Right renal pelvis (tissue), 4 donors: Measurements from ENCODE around the gene PRRC1. TPM values are rescaled to one million over a fixed set of nuclear protein-coding genes. Genes with fewer than 3 reads are reported as not detected.
"Not testable (repeated sequence)": the region's sequence is repeated elsewhere in the genome, so short reads cannot be mapped to it uniquely, and the experiment has no call there.

Experiments used
- DNase-seq, 4 donors: peaks; one replicate each; pipeline ENCODE4 v3.0.0-alpha.2; 2013; ENCODE audit warnings: low read depth in 4 of 4, low spot score in 3 of 4, missing footprints in 1 of 4
- polyA plus RNA-seq, 4 donors: library from polyadenylated mRNA; unstranded; fragments of 120-200 nt; gene quantifications; one replicate each; pipeline ENCODE4 v1.2.1, GENCODE V29; 2013; ENCODE audit not compliant: insufficient read length in 4 of 4

The PRRC1 gene
- polyA plus RNA-seq, 4 donors = 76.7 to 93.6 (median 91.6) TPM

GRCh38 chr5:127540553-127540952 lies 23.1 kb downstream of the PRRC1 start:
- DNase-seq = not testable (repeated sequence)

- not testable (repeated sequence) for DNase-seq
Observed at GRCh38 chr5:127545249-127545648, 27.8 kb downstream of the PRRC1 start.

GRCh38 chr5:127549551-127549950 lies 32.1 kb downstream of the PRRC1 start:
- DNase-seq = no peak

- DNase-seq = no peak
Observed at GRCh38 chr5:127550652-127551409, 33.4 kb downstream of the PRRC1 start.

- DNase-seq = no peak
Observed at GRCh38 chr5:127551410-127552041, 34.1 kb downstream of the PRRC1 start.

GRCh38 chr5:127555826-127556225 lies 38.4 kb downstream of the PRRC1 start:
- no peak for DNase-seq

- DNase-seq = no peak
Observed at GRCh38 chr5:127556609-127557334, 39.3 kb downstream of the PRRC1 start.

GRCh38 chr5:127558273-127558672 lies 40.8 kb downstream of the PRRC1 start:
- DNase-seq = no peak

GRCh38 chr5:127561254-127561653 lies 43.8 kb downstream of the PRRC1 start:
- DNase-seq = no peak

GRCh38 chr5:127562252-127562651 lies 44.8 kb downstream of the PRRC1 start:
- DNase-seq = no peak

GRCh38 chr5:127563136-127563535 lies 45.7 kb downstream of the PRRC1 start:
- DNase-seq = no peak

- peak; percentile 49 to 63 (median 62) for DNase-seq
Observed at GRCh38 chr5:127564002-127564769, 46.7 kb downstream of the PRRC1 start.

- DNase-seq = no peak
Observed at GRCh38 chr5:127565586-127566270, 48.3 kb downstream of the PRRC1 start.

- no peak for DNase-seq
Observed at GRCh38 chr5:127567026-127567768, 49.8 kb downstream of the PRRC1 start.

- DNase-seq = no peak
Observed at GRCh38 chr5:127568166-127568565, 50.7 kb downstream of the PRRC1 start.

- not testable (repeated sequence) for DNase-seq
Observed at GRCh38 chr5:127569471-127569870, 52.0 kb downstream of the PRRC1 start.

- no peak for DNase-seq
Observed at GRCh38 chr5:127571314-127572131, 54.1 kb downstream of the PRRC1 start.

GRCh38 chr5:127572930-127573329 lies 55.5 kb downstream of the PRRC1 start:
- no peak for DNase-seq
